Fibroblast of lung (primary cell): ENCODE measurements around the gene PPIP5K1. TPM values are rescaled to one million over a fixed set of nuclear protein-coding genes. Genes with fewer than 3 reads are reported as not detected.
"Not testable (repeated sequence)": the region's sequence is repeated elsewhere in the genome, so short reads cannot be mapped to it uniquely, and the experiment has no call there.

ENCODE experiments used
- DNase-seq, 2 donors: peaks; one replicate each; pipeline versions ENCODE4 v3.0.0 to v3.0.0-alpha.2; 2010; ENCODE audit warnings: low read depth in 2 of 2
- H2AFZ ChIP-seq: 2 replicates; pipeline ENCODE4 v1.5.1; 2012; ENCODE audit warnings: low read length, control low read depth, inconsistent platforms
- H3K27ac ChIP-seq: 2 replicates; pipeline ENCODE4 v1.5.1; 2011; ENCODE audit warnings: low read length, control low read depth; ENCODE audit not compliant: insufficient read depth
- H3K27me3 ChIP-seq: 2 replicates; pipeline ENCODE4 v1.5.1; 2011; ENCODE audit warnings: mild to moderate bottlenecking, low read length; ENCODE audit not compliant: control insufficient read depth, insufficient read depth
- H3K36me3 ChIP-seq: 2 replicates; pipeline ENCODE4 v1.5.1; 2011; ENCODE audit warnings: low read length; ENCODE audit not compliant: control insufficient read depth, insufficient read depth
- H3K4me1 ChIP-seq: 2 replicates; pipeline ENCODE4 v1.5.1; 2011; ENCODE audit warnings: low read length; ENCODE audit not compliant: control insufficient read depth, insufficient read depth; ENCODE audit errors: extremely low read depth
- H3K4me2 ChIP-seq: 2 replicates; pipeline ENCODE4 v1.5.1; 2011; ENCODE audit warnings: low read length, control low read depth; ENCODE audit not compliant: insufficient read depth; ENCODE audit errors: extremely low read depth
- H3K4me3 ChIP-seq, 4 experiments: fragments of 200-600 bp in 1 of 4; sonication (generic) in 1 of 4; replicated peaks in 1 of 4; 2 replicates each; pipeline ENCODE4 v1.5.1; 2011 to 2016; ENCODE audit warnings: low read length in 4 of 4, low read depth in 3 of 4, mild to moderate bottlenecking in 3 of 4, control low read depth in 2 of 4, inconsistent platforms in 1 of 4, mixed read lengths in 1 of 4; ENCODE audit not compliant: insufficient read depth in 1 of 4; ENCODE audit errors: control extremely low read depth in 1 of 4
- H3K79me2 ChIP-seq: 2 replicates; pipeline ENCODE4 v1.5.1; 2012; ENCODE audit warnings: mild to moderate bottlenecking, low read length, inconsistent platforms; ENCODE audit not compliant: control insufficient read depth, insufficient read depth
- H3K9ac ChIP-seq: 2 replicates; pipeline ENCODE4 v1.5.1; 2011; ENCODE audit warnings: mild to moderate bottlenecking, low read length, control low read depth; ENCODE audit not compliant: insufficient read depth
- H3K9me3 ChIP-seq: 2 replicates; pipeline ENCODE4 v1.5.1; 2012; ENCODE audit warnings: low read depth, low read length; ENCODE audit not compliant: control insufficient read depth, insufficient read depth
- H4K20me1 ChIP-seq: 2 replicates; pipeline ENCODE4 v1.5.1; 2011; ENCODE audit warnings: low read length; ENCODE audit not compliant: control insufficient read depth, insufficient read depth; ENCODE audit errors: extremely low read depth
- EZH2 ChIP-seq: IDR thresholded peaks from 2 replicates; pipeline ENCODE4 v1.5.1; 2012; ENCODE audit warnings: low read length, control low read depth, mild to moderate bottlenecking; ENCODE audit errors: missing control alignments
- polyA plus RNA-seq, 2 donors: library from polyadenylated mRNA; depleted of rRNA in 1 of 2; stranded (reverse) in 1 of 2; unstranded in 1 of 2; fragments of >200 nt; gene quantifications; 2 replicates each; pipeline ENCODE4 v1.2.1, GENCODE V29; 2011 to 2012; ENCODE audit warnings: missing spikeins in 1 of 2
- total RNA-seq: library from RNA; depleted of rRNA; stranded (reverse); fragments of >200 nt; gene quantifications from 2 replicates; pipeline ENCODE4 v1.2.1, GENCODE V29; 2014
- TF ChIP-seq, protein P1 (sequence below), 2 donors: IDR thresholded peaks in 1 of 2; conservative IDR thresholded peaks in 1 of 2; 1 replicate in 1 of 2; 2 replicates in 1 of 2; pipeline ENCODE4 v1.5.1; 2011 to 2012; ENCODE audit warnings: low read length in 2 of 2, control low read depth in 1 of 2, inconsistent platforms in 1 of 2, low read depth in 1 of 2, mild to moderate bottlenecking in 1 of 2

PPIP5K1 gene
- total and polyA plus RNA-seq, 2 donors (not counting 1 experiment from before 2014, with no cell fraction given), result 19.6 to 40.8 TPM

DNA sequence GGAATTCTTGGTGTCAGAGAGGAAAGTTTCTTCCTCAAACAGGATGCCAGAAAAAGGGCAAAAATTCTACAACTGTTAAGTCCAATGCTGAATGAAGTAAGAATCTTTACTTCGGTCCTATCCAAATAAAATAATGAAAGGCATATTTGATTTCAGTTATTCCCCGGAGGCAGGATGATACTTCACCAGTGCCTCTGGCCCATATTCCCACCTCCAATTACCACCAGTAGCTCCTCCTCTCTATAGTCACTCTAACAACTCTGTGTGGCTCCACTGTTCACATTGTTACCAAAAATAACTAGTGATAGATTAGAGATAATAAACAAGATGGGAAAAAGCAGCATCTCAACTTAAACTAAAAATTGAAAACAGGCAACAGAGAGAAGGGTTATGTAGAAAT, 51.9 kb downstream of the PPIP5K1 start:
- no peak overlapping the region for H3K4me3 ChIP-seq
- TF ChIP-seq EZH2, result no peak
- TF ChIP-seq, protein P1, sequence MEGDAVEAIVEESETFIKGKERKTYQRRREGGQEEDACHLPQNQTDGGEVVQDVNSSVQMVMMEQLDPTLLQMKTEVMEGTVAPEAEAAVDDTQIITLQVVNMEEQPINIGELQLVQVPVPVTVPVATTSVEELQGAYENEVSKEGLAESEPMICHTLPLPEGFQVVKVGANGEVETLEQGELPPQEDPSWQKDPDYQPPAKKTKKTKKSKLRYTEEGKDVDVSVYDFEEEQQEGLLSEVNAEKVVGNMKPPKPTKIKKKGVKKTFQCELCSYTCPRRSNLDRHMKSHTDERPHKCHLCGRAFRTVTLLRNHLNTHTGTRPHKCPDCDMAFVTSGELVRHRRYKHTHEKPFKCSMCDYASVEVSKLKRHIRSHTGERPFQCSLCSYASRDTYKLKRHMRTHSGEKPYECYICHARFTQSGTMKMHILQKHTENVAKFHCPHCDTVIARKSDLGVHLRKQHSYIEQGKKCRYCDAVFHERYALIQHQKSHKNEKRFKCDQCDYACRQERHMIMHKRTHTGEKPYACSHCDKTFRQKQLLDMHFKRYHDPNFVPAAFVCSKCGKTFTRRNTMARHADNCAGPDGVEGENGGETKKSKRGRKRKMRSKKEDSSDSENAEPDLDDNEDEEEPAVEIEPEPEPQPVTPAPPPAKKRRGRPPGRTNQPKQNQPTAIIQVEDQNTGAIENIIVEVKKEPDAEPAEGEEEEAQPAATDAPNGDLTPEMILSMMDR (conservative IDR thresholded peaks at IDR 0.05 in 1 of 2, IDR thresholded peaks at IDR 0.05 in 1 of 2; ENCODE audit: low read depth in 1 of 2, low read length in 2 of 2), result no peak
- no peak overlapping the region for H3K27ac ChIP-seq
- H3K79me2 ChIP-seq, result no peaks in the 10 kb centered on the region
- H3K9ac ChIP-seq, result no peak overlapping the region
- no peaks in the 10 kb centered on the region for H3K36me3 ChIP-seq
- no peaks in the 10 kb centered on the region for H3K27me3 ChIP-seq
- H4K20me1 ChIP-seq, result no peaks in the 10 kb centered on the region
- H3K4me2 ChIP-seq, result no peak overlapping the region
- H3K4me1 ChIP-seq, result no peaks in the 10 kb centered on the region
- no peaks in the 10 kb centered on the region for H3K9me3 ChIP-seq
- DNase-seq, result no peak
- H2AFZ ChIP-seq, result no peak overlapping the region

DNA sequence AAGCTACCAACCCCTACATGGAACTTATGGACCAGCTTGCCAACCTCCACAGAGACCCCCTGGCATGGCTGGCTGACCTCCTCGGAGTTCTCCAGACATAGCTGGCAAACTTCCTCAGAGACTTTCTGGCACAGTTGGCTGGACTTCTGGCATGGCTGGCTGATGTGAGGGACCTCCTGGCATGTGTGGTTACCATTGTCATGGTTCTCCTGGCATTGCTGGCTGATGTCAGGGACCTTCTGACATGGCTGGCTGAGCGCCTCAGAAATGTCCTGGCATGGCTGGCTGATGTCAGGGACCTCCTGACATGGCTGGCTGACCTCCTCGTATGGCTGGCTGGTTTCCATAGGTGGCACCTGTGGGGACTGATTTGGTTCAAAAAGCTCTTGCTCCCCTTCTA, 55.1 kb downstream of the PPIP5K1 start:
- no peaks in the 10 kb centered on the region for H3K4me1 ChIP-seq
- H3K79me2 ChIP-seq, result no peaks in the 10 kb centered on the region
- no peaks in the 10 kb centered on the region for H3K9me3 ChIP-seq
- H3K4me3 ChIP-seq, result no peak overlapping the region
- DNase-seq, result no peak
- no peak overlapping the region for H3K27ac ChIP-seq
- no peaks in the 10 kb centered on the region for H3K27me3 ChIP-seq
- no peak overlapping the region for H3K4me2 ChIP-seq
- H4K20me1 ChIP-seq, result no peaks in the 10 kb centered on the region
- H3K9ac ChIP-seq, result no peak overlapping the region
- TF ChIP-seq, protein P1 (conservative IDR thresholded peaks at IDR 0.05 in 1 of 2, IDR thresholded peaks at IDR 0.05 in 1 of 2; ENCODE audit: low read depth in 1 of 2, low read length in 2 of 2), result no peak
- no peak for TF ChIP-seq EZH2
- H2AFZ ChIP-seq, result no peak overlapping the region
- H3K36me3 ChIP-seq, result peaks cover 3% of the 10 kb centered on the region

DNA sequence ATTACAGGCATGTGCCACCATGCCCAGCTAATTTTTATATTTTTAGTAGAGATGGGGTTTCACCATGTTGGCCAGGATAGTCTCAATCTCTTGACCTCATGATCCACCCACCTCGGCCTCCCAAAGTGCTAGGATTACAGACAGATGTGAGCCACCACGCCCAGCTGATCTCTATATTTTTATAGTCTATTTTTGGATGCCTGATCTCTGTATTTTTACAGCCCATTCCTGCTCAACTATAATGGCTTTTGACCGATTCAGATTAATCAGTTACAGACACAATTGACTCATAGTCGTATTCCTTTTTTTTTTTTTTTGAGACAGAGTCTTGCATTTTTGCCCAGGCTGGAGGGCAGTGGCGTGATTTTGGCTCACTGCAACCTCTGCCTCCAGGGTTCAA, 57.2 kb downstream of the PPIP5K1 start:
- H3K4me1 ChIP-seq, H3K9me3 ChIP-seq, H3K36me3 ChIP-seq, DNase-seq, H2AFZ ChIP-seq, H3K9ac ChIP-seq, H3K27ac ChIP-seq, H3K79me2 ChIP-seq, H3K4me3 ChIP-seq, H3K27me3 ChIP-seq, H4K20me1 ChIP-seq, H3K4me2 ChIP-seq: not testable (repeated sequence)
